Measurements from ENCODE around the gene RCOR1. TPM values are rescaled to one million over a fixed set of nuclear protein-coding genes. Genes with fewer than 3 reads are reported as not detected.
A peak's percentile ranks its signal among the peaks of the same experiment; 100 is the strongest.

RCOR1 gene
- total RNA-seq (2022) = 31.0 and 33.6 TPM in 2 replicates
- percentile 79 among the genes with signal in this experiment for Bru-seq, nascent RNA
- BruChase-seq, experiment 1, labeled RNA remaining after a 2-hour chase = percentile 84 among the genes with signal in this experiment
- BruChase-seq, experiment 2, labeled RNA remaining after a 6-hour chase = percentile 83 among the genes with signal in this experiment
- long read RNA-seq, full-length matches to known transcripts = 13 of 25 reads
- long read RNA-seq, partial matches to known transcripts = 4 of 25 reads
- long read RNA-seq, other reads (novel, unspliced or antisense) = 8 of 25 reads

DNA sequence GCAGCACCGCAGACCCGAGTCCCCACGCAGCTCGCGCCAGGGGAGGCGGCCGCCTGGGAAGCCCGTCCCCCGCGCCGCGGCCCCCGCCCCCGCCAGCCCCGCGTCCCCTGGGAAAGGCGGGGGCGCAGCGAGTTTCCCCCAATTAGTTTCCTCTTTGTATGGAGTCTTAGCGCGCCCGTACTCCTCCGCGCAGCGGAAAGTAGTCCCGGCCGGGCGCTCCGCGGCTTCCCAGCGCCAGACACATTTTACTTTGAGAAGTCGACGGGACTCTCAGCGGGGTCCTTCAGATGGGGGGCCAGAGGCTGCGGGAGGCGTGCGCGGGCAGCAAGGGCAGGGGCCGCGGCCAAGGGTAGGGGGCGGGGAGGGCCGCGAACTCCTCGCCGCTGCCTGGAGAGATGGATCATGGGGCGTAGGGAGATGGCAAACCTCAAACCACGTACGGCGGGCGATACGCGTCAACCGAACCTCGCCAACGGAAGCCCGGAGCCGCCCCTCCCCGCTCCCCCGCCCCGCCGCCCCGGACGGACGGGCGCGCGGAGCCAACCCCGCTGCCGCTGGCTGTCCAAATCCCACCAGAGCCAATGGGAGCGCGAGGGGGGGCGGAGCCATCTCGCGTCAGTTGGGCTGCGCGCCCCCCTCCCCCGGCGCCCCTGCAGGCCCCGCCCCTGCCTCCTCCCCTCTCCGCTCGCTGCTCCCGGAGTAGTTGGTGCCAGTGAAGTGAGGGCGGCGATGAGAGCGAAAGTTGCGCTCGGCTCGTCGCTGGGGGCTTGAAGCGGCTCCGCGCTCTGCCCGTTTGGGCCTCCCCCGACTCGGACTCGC, at the start of gene RCOR1:
TSS of gene RCOR1 (plus strand) at position 706 of the 819 bp plus-strand sequence. CDS start 238 bp downstream, outside the sequence.
- Histone ChIP-seq H3K4me1 (peaks cover 29% of the 10 kb centered on the region), H3K9me3 (no peaks in the 10 kb centered on the region), H3K36me3 (ENCODE audit: control insufficient read depth, insufficient read depth, low read length) (no peaks in the 10 kb centered on the region), H3K27me3 (replicated peaks; ENCODE audit: control insufficient read depth, insufficient read depth, low read length) (no peaks in the 10 kb centered on the region), H3K4me3 (ENCODE audit: low read depth, low read length) (peak within 1 kb of the TSS; percentile 99)
- TF ChIP-seq, protein P1, sequence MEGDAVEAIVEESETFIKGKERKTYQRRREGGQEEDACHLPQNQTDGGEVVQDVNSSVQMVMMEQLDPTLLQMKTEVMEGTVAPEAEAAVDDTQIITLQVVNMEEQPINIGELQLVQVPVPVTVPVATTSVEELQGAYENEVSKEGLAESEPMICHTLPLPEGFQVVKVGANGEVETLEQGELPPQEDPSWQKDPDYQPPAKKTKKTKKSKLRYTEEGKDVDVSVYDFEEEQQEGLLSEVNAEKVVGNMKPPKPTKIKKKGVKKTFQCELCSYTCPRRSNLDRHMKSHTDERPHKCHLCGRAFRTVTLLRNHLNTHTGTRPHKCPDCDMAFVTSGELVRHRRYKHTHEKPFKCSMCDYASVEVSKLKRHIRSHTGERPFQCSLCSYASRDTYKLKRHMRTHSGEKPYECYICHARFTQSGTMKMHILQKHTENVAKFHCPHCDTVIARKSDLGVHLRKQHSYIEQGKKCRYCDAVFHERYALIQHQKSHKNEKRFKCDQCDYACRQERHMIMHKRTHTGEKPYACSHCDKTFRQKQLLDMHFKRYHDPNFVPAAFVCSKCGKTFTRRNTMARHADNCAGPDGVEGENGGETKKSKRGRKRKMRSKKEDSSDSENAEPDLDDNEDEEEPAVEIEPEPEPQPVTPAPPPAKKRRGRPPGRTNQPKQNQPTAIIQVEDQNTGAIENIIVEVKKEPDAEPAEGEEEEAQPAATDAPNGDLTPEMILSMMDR (IDR thresholded peaks at IDR 0.05; ENCODE audit: insufficient read depth in 1 of 2, low read depth in 1 of 2, low read length in 1 of 2, severe bottlenecking in 1 of 2, unreplicated experiment in 1 of 2) = no peak
- intact Hi-C loops (cut with micrococcal nuclease; ENCODE audit: unreplicated experiment) = loop anchor here (5.0 kb wide), 2 partner anchors 100 to 185 kb away; partner anchors contain the start of gene TRAF3
- H3K27ac Mint-ChIP-seq (ENCODE audit: unreplicated experiment) = peak within 1 kb of the TSS; percentile 82
- no peaks in the 10 kb centered on the region for H3K27me3 Mint-ChIP-seq (ENCODE audit: insufficient read depth, unreplicated experiment)
- ChIA-PET CTCF (interaction anchor here (1.0 kb wide), 1 partner anchor 68 kb away, joined by 7 read pairs; no protein-coding TSS in a partner anchor), POLR2A (interaction anchor here (0.6 to 1.9 kb wide), 4 partner anchors 17 to 72 kb away, joined by 3 to 12 read pairs (median 4); no protein-coding TSS in a partner anchor)
- no peaks in the 10 kb centered on the region for H3K9me3 Mint-ChIP-seq (ENCODE audit: unreplicated experiment)
- H3K4me3 Mint-ChIP-seq (ENCODE audit: unreplicated experiment) = peak within 1 kb of the TSS; percentile 79
- peak; percentile 97 to 98 for DNase-seq
- H3K36me3 Mint-ChIP-seq (ENCODE audit: insufficient read depth, unreplicated experiment) = peaks cover 3% of the 10 kb centered on the region
- BruUV-seq (replicated peaks) = no TSS peak
- peaks cover 18% of the 10 kb centered on the region for H3K4me1 Mint-ChIP-seq (ENCODE audit: low read depth, unreplicated experiment)

DNA sequence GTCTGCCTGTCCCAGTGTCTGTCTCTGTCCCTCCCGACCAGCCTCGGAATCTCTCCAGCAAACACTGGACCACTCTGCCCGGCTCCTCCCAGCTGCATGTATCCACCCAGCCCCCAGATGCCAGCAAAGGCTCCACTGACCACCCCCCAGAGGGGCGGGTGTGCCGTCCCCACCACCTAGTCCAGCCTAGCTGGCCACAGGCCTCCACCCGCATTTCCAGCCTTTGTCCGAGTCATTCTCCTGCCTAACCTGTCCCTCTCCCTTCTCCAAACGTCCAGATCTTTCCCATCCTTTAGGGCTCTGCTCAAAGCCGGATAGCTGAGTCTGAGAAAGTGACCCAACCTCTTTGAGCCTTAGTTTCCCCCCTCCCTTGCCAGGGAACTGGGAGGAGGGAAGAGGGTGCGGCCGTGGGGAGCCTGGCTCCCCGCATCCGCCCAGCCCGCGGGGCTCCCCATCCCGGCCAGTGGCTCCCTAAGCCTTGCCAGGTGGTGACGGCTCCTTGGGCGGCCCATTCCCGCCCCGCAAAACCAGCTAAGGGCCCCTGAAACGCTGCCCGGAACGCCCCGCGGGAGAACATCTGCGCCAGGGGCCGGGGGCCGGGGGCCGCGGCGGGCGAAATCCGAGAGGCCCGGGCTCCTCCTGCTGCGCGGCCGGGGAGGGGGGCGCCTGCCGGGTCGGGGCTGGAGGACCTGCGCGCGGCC, 48.3 kb upstream of the RCOR1 start:
- no TSS peak for BruUV-seq (replicated peaks)
- H3K27ac Mint-ChIP-seq (ENCODE audit: unreplicated experiment) = no peak overlapping the region
- Histone ChIP-seq H3K4me3 (ENCODE audit: low read depth, low read length) (no peak overlapping the region), H3K4me1 (peaks cover 12% of the 10 kb centered on the region), H3K36me3 (ENCODE audit: control insufficient read depth, insufficient read depth, low read length) (no peaks in the 10 kb centered on the region), H3K27me3 (replicated peaks; ENCODE audit: control insufficient read depth, insufficient read depth, low read length) (no peaks in the 10 kb centered on the region), H3K9me3 (no peaks in the 10 kb centered on the region)
- ChIA-PET POLR2A (no interaction called here), CTCF (no interaction called here)
- no peaks in the 10 kb centered on the region for H3K9me3 Mint-ChIP-seq (ENCODE audit: unreplicated experiment)
- no peaks in the 10 kb centered on the region for H3K27me3 Mint-ChIP-seq (ENCODE audit: insufficient read depth, unreplicated experiment)
- peaks cover 6% of the 10 kb centered on the region for H3K4me1 Mint-ChIP-seq (ENCODE audit: low read depth, unreplicated experiment)
- TF ChIP-seq, protein P1 (IDR thresholded peaks at IDR 0.05; ENCODE audit: insufficient read depth in 1 of 2, low read depth in 1 of 2, low read length in 1 of 2, severe bottlenecking in 1 of 2, unreplicated experiment in 1 of 2) = no peak
- intact Hi-C loops (cut with micrococcal nuclease; ENCODE audit: unreplicated experiment) = no loop called here
- no peak for DNase-seq
- no peaks in the 10 kb centered on the region for H3K36me3 Mint-ChIP-seq (ENCODE audit: insufficient read depth, unreplicated experiment)
- no peak overlapping the region for H3K4me3 Mint-ChIP-seq (ENCODE audit: unreplicated experiment)
